Calu3 (cell line): ENCODE data around the gene KRT5. TPM values are rescaled to one million over a fixed set of nuclear protein-coding genes. Genes with fewer than 3 reads are reported as not detected.

Experiments used
- BruUV-seq: library from RNA; stranded (reverse); fragments of 400-500 nt; replicated peaks from 2 replicates; lab custom pipeline; 2021; lab: Mats Ljungman, UMichigan
- CTCF ChIA-PET: fragments of 300-600 bp; sonication (Branson Sonifier 250); formaldehyde crosslinking; loops from one replicate; lab custom pipeline; 2022; ENCODE audit warnings: antibody characterized with exemption; lab: Charles Lee
- DNase-seq: peaks from one replicate; pipeline ENCODE4 v3.0.0; 2022
- H3K27ac Mint-ChIP-seq: one replicate; pipeline ENCODE4 v1.8.0; 2022; ENCODE audit warnings: mixed read lengths; ENCODE audit not compliant: unreplicated experiment
- H3K27me3 Mint-ChIP-seq: one replicate; pipeline ENCODE4 v1.8.0; 2022; ENCODE audit warnings: mixed read lengths; ENCODE audit not compliant: unreplicated experiment
- H3K36me3 Mint-ChIP-seq: one replicate; pipeline ENCODE4 v1.8.0; 2022; ENCODE audit warnings: mild to moderate bottlenecking, moderate library complexity, mixed read lengths; ENCODE audit not compliant: insufficient read depth, unreplicated experiment
- H3K4me1 Mint-ChIP-seq: one replicate; pipeline ENCODE4 v1.8.0; 2022; ENCODE audit warnings: mild to moderate bottlenecking, low read depth, mixed read lengths; ENCODE audit not compliant: unreplicated experiment
- H3K4me3 Mint-ChIP-seq: one replicate; pipeline ENCODE4 v1.8.0; 2022; ENCODE audit warnings: mild to moderate bottlenecking, low read depth, moderate library complexity, mixed read lengths; ENCODE audit not compliant: unreplicated experiment
- H3K9me3 Mint-ChIP-seq: one replicate; pipeline ENCODE4 v1.8.0; 2022; ENCODE audit warnings: low read depth, mixed read lengths; ENCODE audit not compliant: unreplicated experiment
- CTCF ChIP-seq: fragments of 200-600 bp; IDR thresholded peaks from one replicate; pipeline ENCODE4 v1.8.0; 2022; ENCODE audit warnings: antibody characterized with exemption; ENCODE audit not compliant: unreplicated experiment
- intact Hi-C: fragments of 100-400 bp; cut with micrococcal nuclease; formaldehyde crosslinking; loops from one replicate; pipeline ENCODE4 v1.10.0; 2022; ENCODE audit not compliant: unreplicated experiment
- total RNA-seq: library from RNA; stranded (reverse); gene quantifications from 2 replicates; pipeline ENCODE4 v1.2.3, GENCODE V29; 2022

KRT5 gene
- total RNA-seq, 1 experiment from 2014 or later, result 1.3 TPM

DNA sequence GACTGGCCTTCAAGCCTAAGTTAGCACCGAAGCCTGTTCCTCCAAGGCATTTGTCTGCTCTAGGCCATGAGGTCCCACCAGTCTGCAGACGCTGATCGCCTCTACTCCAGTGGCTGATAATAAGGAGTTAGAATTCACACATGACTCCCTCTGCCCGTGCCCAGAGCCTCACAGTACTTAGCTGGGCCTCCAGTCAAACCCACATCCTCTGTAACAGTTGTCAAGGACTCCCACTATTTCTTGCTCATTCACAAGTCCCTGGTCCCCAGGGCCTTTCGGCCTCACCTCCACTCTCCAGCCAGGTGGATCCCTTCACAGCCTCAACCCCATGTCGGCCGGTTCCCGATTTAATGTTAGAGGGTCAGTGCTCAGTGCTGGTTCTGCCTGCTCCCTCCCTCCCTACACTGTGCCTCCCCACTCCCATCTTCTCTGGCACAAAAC is 6.3 kb upstream of the KRT5 start:
- BruUV-seq, result no TSS peak
- CTCF ChIA-PET, result no interaction called here
- no peaks in the 10 kb centered on the region for H3K9me3 Mint-ChIP-seq
- no peak for DNase-seq
- H3K36me3 Mint-ChIP-seq, result no peaks in the 10 kb centered on the region
- H3K4me3 Mint-ChIP-seq, result no peak overlapping the region
- no peak overlapping the region for H3K27ac Mint-ChIP-seq
- intact Hi-C loops, result no loop called here
- H3K27me3 Mint-ChIP-seq, result no peaks in the 10 kb centered on the region
- no peak for TF ChIP-seq CTCF
- peaks cover 12% of the 10 kb centered on the region for H3K4me1 Mint-ChIP-seq

DNA sequence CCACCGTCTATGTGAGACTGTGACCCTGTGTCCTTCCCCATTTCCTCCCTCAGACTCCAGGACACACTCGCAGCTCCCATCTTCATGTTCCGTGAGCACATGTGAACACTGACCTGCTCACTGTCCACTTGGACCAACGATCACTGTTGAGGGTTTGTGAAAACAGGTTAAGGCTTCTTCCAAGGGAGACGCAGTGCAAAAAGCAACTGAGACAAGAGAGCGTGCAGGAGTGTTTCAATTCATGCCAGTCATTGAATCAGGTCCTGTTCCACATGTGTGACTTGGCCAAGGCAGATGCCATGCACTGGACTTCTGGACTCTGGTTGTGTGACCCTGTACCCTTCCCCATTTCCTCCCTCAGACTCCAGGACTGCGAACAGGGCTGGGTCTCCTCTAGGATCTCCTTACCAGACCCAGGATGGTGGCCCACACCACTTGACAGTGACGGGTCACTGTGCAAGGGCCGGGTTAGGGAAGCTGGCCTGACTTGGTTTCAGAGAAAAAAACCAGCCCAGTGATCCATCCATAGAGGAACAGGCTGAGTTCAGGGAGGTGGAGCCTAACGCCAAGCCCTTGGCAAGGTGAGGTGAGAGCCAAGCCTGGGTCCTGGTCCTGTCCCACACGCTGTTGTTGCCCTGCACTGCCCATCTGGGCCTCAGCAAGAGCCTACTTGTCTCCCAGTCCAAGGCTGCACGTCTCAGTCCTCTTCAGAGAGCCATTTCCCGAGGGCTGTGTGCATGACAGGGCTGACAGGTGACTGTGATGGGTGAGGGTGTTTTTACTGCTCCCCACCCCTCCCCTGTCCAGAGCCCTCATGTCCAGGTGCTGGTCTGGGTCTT is 5.7 kb upstream of the KRT5 start:
- intact Hi-C loops, result no loop called here
- no peak for TF ChIP-seq CTCF
- Mint-ChIP-seq H3K4me1 (peaks cover 12% of the 10 kb centered on the region), H3K4me3 (no peak overlapping the region), H3K36me3 (no peaks in the 10 kb centered on the region), H3K27me3 (no peaks in the 10 kb centered on the region), H3K27ac (no peak overlapping the region), H3K9me3 (no peaks in the 10 kb centered on the region)
- no TSS peak for BruUV-seq
- DNase-seq, result no peak
- CTCF ChIA-PET, result no interaction called here

DNA sequence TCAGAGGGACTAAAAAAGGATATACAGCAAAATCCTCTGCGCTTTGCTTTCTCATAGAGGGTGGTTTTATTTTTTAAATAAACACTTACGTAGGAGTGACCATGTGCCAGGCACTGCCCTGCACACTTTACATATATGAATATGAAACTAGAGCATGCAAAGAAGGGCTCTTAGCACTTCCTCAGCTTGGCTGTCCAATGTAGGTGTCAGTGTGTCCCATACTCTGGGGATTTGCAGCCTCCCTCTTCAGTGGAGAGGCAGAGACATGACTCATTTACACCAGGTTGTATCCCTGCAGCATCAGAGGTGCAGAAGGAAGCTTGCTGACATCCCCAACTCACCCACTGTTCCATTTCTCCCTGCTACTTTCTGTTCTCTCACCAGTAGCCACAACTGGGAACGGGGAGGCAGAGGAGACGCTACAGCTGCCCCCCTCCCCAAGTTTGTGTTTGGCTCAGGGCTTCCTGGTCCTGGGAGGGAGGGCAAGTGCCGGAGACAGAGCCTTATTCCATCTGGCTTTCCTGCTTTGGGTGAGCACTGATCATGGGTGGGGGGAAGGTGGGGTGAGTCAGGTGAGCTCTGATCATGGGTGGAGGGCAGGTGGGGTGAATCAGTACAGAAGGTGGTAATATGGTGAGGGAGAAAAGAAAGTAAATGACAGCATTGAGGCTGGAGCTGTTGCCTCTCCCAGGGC is 4.9 kb upstream of the KRT5 start:
- no TSS peak for BruUV-seq
- Mint-ChIP-seq H3K36me3 (no peaks in the 10 kb centered on the region), H3K9me3 (no peaks in the 10 kb centered on the region), H3K27me3 (peaks cover under 1% of the 10 kb centered on the region), H3K4me1 (peaks cover 12% of the 10 kb centered on the region), H3K27ac (no peak overlapping the region), H3K4me3 (no peak overlapping the region)
- CTCF ChIA-PET, result no interaction called here
- intact Hi-C loops, result no loop called here
- DNase-seq, result no peak
- TF ChIP-seq CTCF, result no peak

DNA sequence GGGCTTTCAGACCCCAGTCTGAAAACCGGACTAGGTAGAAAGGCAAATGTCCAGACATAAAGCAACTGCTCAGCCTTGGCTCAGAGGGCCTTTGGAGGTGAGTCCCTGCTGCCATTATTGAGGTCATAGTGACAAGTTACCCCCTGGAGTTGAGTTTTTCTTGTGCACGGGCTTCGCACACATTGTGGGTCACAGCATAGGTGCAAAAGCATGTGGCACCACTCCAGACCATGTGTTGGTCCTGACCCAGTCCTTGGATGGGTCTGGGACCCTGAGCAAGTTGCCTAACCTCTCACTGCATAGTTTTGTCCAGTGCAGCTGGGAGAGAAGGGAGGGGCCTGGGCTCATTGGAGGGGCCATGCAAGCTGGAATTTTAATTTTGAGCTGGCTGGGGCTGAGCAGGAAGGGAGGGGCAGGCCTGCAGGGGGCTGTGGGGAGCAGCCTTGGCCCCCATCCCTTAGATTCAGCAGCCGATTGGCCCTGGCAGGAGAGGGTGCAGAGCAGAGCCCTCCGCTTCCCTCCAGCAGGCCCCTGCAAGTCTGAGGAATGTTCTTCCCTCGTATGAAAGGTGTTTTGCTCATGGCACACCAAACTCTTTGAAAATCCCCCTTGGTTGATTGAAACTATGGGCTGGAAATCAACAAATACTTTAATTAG is 4.2 kb upstream of the KRT5 start:
- H3K4me3 Mint-ChIP-seq, result no peak overlapping the region
- CTCF ChIA-PET, result no interaction called here

More for the DNA sequence above, 4.2 kb upstream of the KRT5 start:
- H3K27me3 Mint-ChIP-seq, result peaks cover 8% of the 10 kb centered on the region
- DNase-seq, result no peak
- intact Hi-C loops, result no loop called here
- H3K4me1 Mint-ChIP-seq, result peaks cover 12% of the 10 kb centered on the region
- no peaks in the 10 kb centered on the region for H3K9me3 Mint-ChIP-seq
- BruUV-seq, result no TSS peak
- no peak overlapping the region for H3K27ac Mint-ChIP-seq
- TF ChIP-seq CTCF, result no peak
- no peaks in the 10 kb centered on the region for H3K36me3 Mint-ChIP-seq
